HL-60/S4 treated with retinoic acid at 250 ng/mL for 4 days and 3 days (cell line): Measurements from ENCODE around the gene SLC50A1.
"Not testable (repeated sequence)": the region's sequence is repeated elsewhere in the genome, so short reads cannot be mapped to it uniquely, and the experiment has no call there.

ENCODE experiments used
- in situ Hi-C: fragments of 300-500 bp; cut with MboI; formaldehyde crosslinking; loops from 2 replicates; pipeline ENCODE4 v1.7.0; 2022; ENCODE audit warnings: low sequenced_read_pairs

Gene SLC50A1

GRCh38 chr1:155134322-155134721 is 1.3 kb upstream of the SLC50A1 start:
- in situ Hi-C loops, result no loop called here

GRCh38 chr1:155134880-155135414 is 705 bp upstream of the SLC50A1 start:
- in situ Hi-C loops, result no loop called here

- in situ Hi-C loops, result no loop called here
Observed at GRCh38 chr1:155136748-155137147, 1.1 kb downstream of the SLC50A1 start.

- in situ Hi-C loops, result no loop called here
Observed at GRCh38 chr1:155137154-155137949, 1.7 kb downstream of the SLC50A1 start.

- in situ Hi-C loops, result no loop called here
Observed at GRCh38 chr1:155139895-155140629, 4.4 kb downstream of the SLC50A1 start, which contains the start of gene DPM3. Gene DPM3, minus strand, starts transcription at chr1:155140531. Its CDS starts 291 bp downstream, at chr1:155140240.

GRCh38 chr1:155140630-155140953 is 4.9 kb downstream of the SLC50A1 start:
- in situ Hi-C loops, result no loop called here

GRCh38 chr1:155141749-155142148 is 6.1 kb downstream of the SLC50A1 start:
- in situ Hi-C loops, result no loop called here

GRCh38 chr1:155145491-155145890 is 9.8 kb downstream of the SLC50A1 start:
- in situ Hi-C loops, result no loop called here

- in situ Hi-C loops, result not testable (repeated sequence)
Observed at GRCh38 chr1:155155996-155156643, 20.5 kb downstream of the SLC50A1 start.

- in situ Hi-C loops, result no loop called here
Observed at GRCh38 chr1:155158991-155159390, 23.3 kb downstream of the SLC50A1 start.

- in situ Hi-C loops, result no loop called here
Observed at GRCh38 chr1:155160128-155160527, 24.5 kb downstream of the SLC50A1 start.

GRCh38 chr1:155162631-155163030 is 27.0 kb downstream of the SLC50A1 start:
- in situ Hi-C loops, result not testable (repeated sequence)

- in situ Hi-C loops, result not testable (repeated sequence)
Observed at GRCh38 chr1:155163785-155164184, 28.1 kb downstream of the SLC50A1 start.

- in situ Hi-C loops, result loop anchor here (5.0 kb wide), 1 partner anchor 67 kb away; no protein-coding TSS in a partner anchor
Observed at GRCh38 chr1:155164625-155165024, 29.0 kb downstream of the SLC50A1 start.

GRCh38 chr1:155166051-155166470 is 30.4 kb downstream of the SLC50A1 start:
- in situ Hi-C loops, result loop anchor here (5.0 kb wide), 1 partner anchor 69 kb away; no protein-coding TSS in a partner anchor

- in situ Hi-C loops, result loop anchor here (5.0 kb wide), 1 partner anchor 69 kb away; no protein-coding TSS in a partner anchor
Observed at GRCh38 chr1:155166471-155167165, 31.0 kb downstream of the SLC50A1 start.

- in situ Hi-C loops, result loop anchor here (5.0 kb wide), 1 partner anchor 70 kb away; no protein-coding TSS in a partner anchor
Observed at GRCh38 chr1:155167166-155168104, 31.8 kb downstream of the SLC50A1 start.

- in situ Hi-C loops, result loop anchor here (5.0 kb wide), 1 partner anchor 71 kb away; no protein-coding TSS in a partner anchor
Observed at GRCh38 chr1:155168105-155168445, 32.4 kb downstream of the SLC50A1 start.

GRCh38 chr1:155168456-155169210 is 33.0 kb downstream of the SLC50A1 start:
- in situ Hi-C loops, result loop anchor here (5.0 kb wide), 1 partner anchor 71 kb away; no protein-coding TSS in a partner anchor
